Stimulated activated CD4-positive, alpha-beta T cell treated with anti-CD3 and anti-CD28 coated beads, Interleukin-1b, Interleukin-23, amount 100 ng/mL, for 4 hours (primary cell): ENCODE measurements around the gene FMO2.

ENCODE experiments used
- DNase-seq, 2 donors: peaks; one replicate each; pipeline ENCODE4 v3.0.0-alpha.2; 2020; ENCODE audit warnings: low read depth in 2 of 2

FMO2 gene

GRCh38 chr1:171174560-171175294 lies 10.4 kb upstream of the FMO2 start:
- DNase-seq, result no peak

- DNase-seq, result no peak
Observed at GRCh38 chr1:171177261-171177660, 7.8 kb upstream of the FMO2 start.

- no peak for DNase-seq
Observed at GRCh38 chr1:171179318-171180227, 5.5 kb upstream of the FMO2 start.

GRCh38 chr1:171180670-171181069 lies 4.4 kb upstream of the FMO2 start:
- no peak for DNase-seq

GRCh38 chr1:171188388-171189266 lies 3.5 kb downstream of the FMO2 start:
- peak in 1 of 2 donors; percentile 15 for DNase-seq

GRCh38 chr1:171191992-171192391 lies 6.9 kb downstream of the FMO2 start:
- no peak for DNase-seq

GRCh38 chr1:171195767-171196166 lies 10.7 kb downstream of the FMO2 start:
- DNase-seq, result no peak

- DNase-seq, result no peak
Observed at GRCh38 chr1:171196351-171196750, 11.3 kb downstream of the FMO2 start.

- DNase-seq, result no peak
Observed at GRCh38 chr1:171198081-171198480, 13.0 kb downstream of the FMO2 start.

GRCh38 chr1:171204296-171204695 lies 19.2 kb downstream of the FMO2 start:
- DNase-seq, result no peak

- DNase-seq, result no peak
Observed at GRCh38 chr1:171206204-171206977, 21.3 kb downstream of the FMO2 start.

- DNase-seq, result no peak
Observed at GRCh38 chr1:171206978-171207355, 21.9 kb downstream of the FMO2 start.

GRCh38 chr1:171207377-171207776 lies 22.3 kb downstream of the FMO2 start:
- no peak for DNase-seq

GRCh38 chr1:171210355-171210754 lies 25.3 kb downstream of the FMO2 start:
- DNase-seq, result no peak

- no peak for DNase-seq
Observed at GRCh38 chr1:171212607-171213351, 27.7 kb downstream of the FMO2 start.

GRCh38 chr1:171213559-171214454 lies 28.7 kb downstream of the FMO2 start:
- no peak for DNase-seq

- no peak for DNase-seq
Observed at GRCh38 chr1:171217658-171218443, 32.8 kb downstream of the FMO2 start.

- DNase-seq, result no peak
Observed at GRCh38 chr1:171218661-171219060, 33.6 kb downstream of the FMO2 start.
